ENCODE results near the gene SMIM41.

GRCh38 chr12:52123487-52124186 lies 44.1 kb downstream of the SMIM41 start:
- TF ChIP-seq POLR2A (IDR thresholded peaks at IDR 0.05) (no peak), POLR2AphosphoS5 (IDR thresholded peaks at IDR 0.05) (no peak)
- TF ChIP-seq, protein P1, sequence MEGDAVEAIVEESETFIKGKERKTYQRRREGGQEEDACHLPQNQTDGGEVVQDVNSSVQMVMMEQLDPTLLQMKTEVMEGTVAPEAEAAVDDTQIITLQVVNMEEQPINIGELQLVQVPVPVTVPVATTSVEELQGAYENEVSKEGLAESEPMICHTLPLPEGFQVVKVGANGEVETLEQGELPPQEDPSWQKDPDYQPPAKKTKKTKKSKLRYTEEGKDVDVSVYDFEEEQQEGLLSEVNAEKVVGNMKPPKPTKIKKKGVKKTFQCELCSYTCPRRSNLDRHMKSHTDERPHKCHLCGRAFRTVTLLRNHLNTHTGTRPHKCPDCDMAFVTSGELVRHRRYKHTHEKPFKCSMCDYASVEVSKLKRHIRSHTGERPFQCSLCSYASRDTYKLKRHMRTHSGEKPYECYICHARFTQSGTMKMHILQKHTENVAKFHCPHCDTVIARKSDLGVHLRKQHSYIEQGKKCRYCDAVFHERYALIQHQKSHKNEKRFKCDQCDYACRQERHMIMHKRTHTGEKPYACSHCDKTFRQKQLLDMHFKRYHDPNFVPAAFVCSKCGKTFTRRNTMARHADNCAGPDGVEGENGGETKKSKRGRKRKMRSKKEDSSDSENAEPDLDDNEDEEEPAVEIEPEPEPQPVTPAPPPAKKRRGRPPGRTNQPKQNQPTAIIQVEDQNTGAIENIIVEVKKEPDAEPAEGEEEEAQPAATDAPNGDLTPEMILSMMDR (IDR thresholded peaks at IDR 0.05), result no peak
